AG09309 (cell line): ENCODE measurements around the gene VCAN.

Experiments
- DNase-seq: peaks from one replicate; pipeline ENCODE4 v3.0.0-alpha.2; 2010; ENCODE audit warnings: low read depth
- H3K4me3 ChIP-seq: 2 replicates; pipeline ENCODE4 v1.5.1; 2011; ENCODE audit warnings: mild to moderate bottlenecking, low read depth, low read length, moderate library complexity; ENCODE audit not compliant: control insufficient read depth
- CTCF ChIP-seq: IDR thresholded peaks from 2 replicates; pipeline ENCODE4 v1.5.1; 2011; ENCODE audit warnings: mild to moderate bottlenecking, low read depth, low read length, inconsistent platforms; ENCODE audit not compliant: insufficient read depth, control insufficient read depth; ENCODE audit errors: missing control alignments

VCAN gene

DNA sequence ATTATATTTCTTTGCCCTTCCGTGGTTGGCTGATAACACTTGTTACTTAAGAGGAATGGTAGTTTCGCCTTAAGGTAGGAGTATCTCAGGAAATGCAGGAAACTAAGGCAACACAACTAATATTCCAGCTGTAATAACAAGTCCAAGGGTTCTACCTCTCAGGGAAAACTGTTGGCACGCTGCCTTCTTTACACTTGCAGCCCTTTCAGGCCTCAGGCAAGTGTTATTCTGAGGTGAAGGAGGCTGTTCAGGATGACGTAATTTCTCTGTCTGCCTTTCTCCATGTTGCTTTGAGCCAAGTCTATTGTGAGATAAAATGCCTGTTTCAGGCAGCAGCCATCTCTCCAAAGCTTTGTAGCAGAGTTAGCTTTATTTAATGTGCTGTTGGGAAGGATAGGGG is 38.0 kb downstream of the VCAN start:
- no peak for DNase-seq
- TF ChIP-seq CTCF = no peak
- no peak overlapping the region for H3K4me3 ChIP-seq

- TF ChIP-seq CTCF = no peak
- no peak overlapping the region for H3K4me3 ChIP-seq
- DNase-seq = no peak
These were observed 38.7 kb downstream of the VCAN start for GRCh38 chr5:83510260-83510659.

DNA sequence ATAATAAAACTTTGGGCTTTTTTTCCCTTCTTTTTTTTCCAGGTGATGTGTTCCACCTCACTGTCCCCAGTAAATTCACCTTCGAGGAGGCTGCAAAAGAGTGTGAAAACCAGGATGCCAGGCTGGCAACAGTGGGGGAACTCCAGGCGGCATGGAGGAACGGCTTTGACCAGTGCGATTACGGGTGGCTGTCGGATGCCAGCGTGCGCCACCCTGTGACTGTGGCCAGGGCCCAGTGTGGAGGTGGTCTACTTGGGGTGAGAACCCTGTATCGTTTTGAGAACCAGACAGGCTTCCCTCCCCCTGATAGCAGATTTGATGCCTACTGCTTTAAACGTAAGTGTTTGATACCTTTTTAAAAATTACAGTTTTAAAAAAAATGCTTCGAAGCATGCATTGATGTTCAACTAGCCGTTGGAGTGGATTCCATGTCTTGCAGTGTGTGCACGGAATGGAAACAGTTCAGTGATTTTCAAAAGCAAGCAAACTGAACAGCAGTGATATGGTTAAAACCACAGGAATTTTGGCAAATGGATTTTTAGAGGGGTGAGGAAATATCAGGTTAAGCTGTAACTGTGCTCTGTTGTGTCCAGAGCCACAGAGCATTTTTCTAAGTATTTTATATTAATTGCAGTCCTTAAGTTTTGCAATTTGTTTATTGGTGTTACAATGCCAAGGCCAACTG is 40.7 kb downstream of the VCAN start:
- H3K4me3 ChIP-seq = no peak overlapping the region
- no peak for TF ChIP-seq CTCF
- DNase-seq = no peak

GRCh38 chr5:83513081-83513480 is 41.5 kb downstream of the VCAN start:
- DNase-seq = no peak
- no peak overlapping the region for H3K4me3 ChIP-seq
- no peak for TF ChIP-seq CTCF

GRCh38 chr5:83513491-83513890 is 41.9 kb downstream of the VCAN start:
- no peak overlapping the region for H3K4me3 ChIP-seq
- TF ChIP-seq CTCF = no peak
- no peak for DNase-seq

GRCh38 chr5:83516377-83516776 is 44.8 kb downstream of the VCAN start:
- DNase-seq = no peak

More at GRCh38 chr5:83516377-83516776, 44.8 kb downstream of the VCAN start:
- no peak overlapping the region for H3K4me3 ChIP-seq
- TF ChIP-seq CTCF = no peak
